Iris pigment epithelial cell (primary cell): ENCODE measurements around the gene TENM4.

Experiments used
- DNase-seq: peaks from one replicate; pipeline ENCODE4 v3.0.0-alpha.2; 2011; ENCODE audit warnings: low read depth

Gene TENM4

GRCh38 chr11:78657441-78657840 is 783.4 kb downstream of the TENM4 start:
- DNase-seq: no peak

- no peak for DNase-seq
These were observed 783.8 kb downstream of the TENM4 start for GRCh38 chr11:78656984-78657383.

- no peak for DNase-seq
These were observed 784.5 kb downstream of the TENM4 start for GRCh38 chr11:78656327-78656726.

GRCh38 chr11:78655561-78655960 is 785.3 kb downstream of the TENM4 start:
- no peak for DNase-seq

GRCh38 chr11:78654866-78655265 is 786.0 kb downstream of the TENM4 start:
- no peak for DNase-seq

GRCh38 chr11:78654071-78654470 is 786.8 kb downstream of the TENM4 start:
- DNase-seq: no peak

- DNase-seq: no peak
These were observed 787.4 kb downstream of the TENM4 start for GRCh38 chr11:78653294-78653909.

GRCh38 chr11:78652843-78653239 is 788.0 kb downstream of the TENM4 start:
- DNase-seq: no peak

GRCh38 chr11:78651923-78652842 is 788.6 kb downstream of the TENM4 start:
- no peak for DNase-seq

- DNase-seq: no peak
These were observed 789.6 kb downstream of the TENM4 start for GRCh38 chr11:78651136-78651775.

GRCh38 chr11:78649361-78650215 is 791.2 kb downstream of the TENM4 start:
- no peak for DNase-seq

GRCh38 chr11:78647986-78648875 is 792.6 kb downstream of the TENM4 start:
- no peak for DNase-seq

GRCh38 chr11:78647266-78647915 is 793.4 kb downstream of the TENM4 start:
- DNase-seq: no peak

- peak; percentile 25 for DNase-seq
These were observed 794.2 kb downstream of the TENM4 start for GRCh38 chr11:78646564-78647185.

GRCh38 chr11:78645226-78646202 is 795.3 kb downstream of the TENM4 start:
- DNase-seq: peak; percentile 56

- DNase-seq: no peak
These were observed 797.2 kb downstream of the TENM4 start for GRCh38 chr11:78643676-78644056.

- DNase-seq: no peak
These were observed 797.7 kb downstream of the TENM4 start for GRCh38 chr11:78642979-78643675.

- DNase-seq: no peak
These were observed 799.3 kb downstream of the TENM4 start for GRCh38 chr11:78641541-78641940.
